ENCODE measurements around the gene USP36. TPM values are rescaled to one million over a fixed set of nuclear protein-coding genes. Genes with fewer than 3 reads are reported as not detected.

USP36 gene
- total RNA-seq, 4 donors from 2014 or later = 28.5 to 96.5 (median 63.5) TPM

DNA sequence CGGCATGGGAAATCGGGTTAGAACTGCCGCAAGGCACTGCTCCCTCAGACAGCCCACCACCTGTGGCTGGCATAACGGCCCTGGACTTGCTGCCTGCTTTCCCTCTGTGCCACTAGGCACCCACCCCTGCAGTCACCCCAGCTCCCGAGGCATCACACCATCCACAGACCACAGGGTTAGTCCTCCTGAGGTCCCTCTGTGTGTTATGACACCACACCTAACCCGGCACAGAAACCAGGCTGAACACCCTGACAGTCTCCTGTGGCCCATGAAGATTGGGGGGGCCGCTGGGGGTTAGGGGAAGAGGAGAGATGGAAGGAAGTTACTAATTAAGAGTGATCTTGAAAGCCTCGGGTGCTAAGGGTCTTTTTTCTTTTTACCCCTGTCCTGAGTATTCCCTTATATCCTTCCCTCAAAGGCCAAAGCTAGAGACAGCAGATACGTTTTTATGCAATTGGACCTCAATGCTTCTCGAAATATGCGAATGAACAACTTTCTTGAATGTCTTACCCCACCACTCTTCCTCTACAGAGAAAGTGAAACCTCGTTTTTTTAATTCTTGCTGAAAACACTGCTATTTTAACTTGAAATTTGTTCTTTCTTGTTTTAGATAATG lies 65.5 kb downstream of the USP36 start:
- Histone ChIP-seq H3K9me3 (no peaks in the 10 kb centered on the region), H3K27ac (peak overlapping the region; percentile 50 to 64 (median 60)), H3K4me1 (peaks cover 5 to 32% (median 9%) of the 10 kb centered on the region in 4 donors), H3K36me3 (no peaks in the 10 kb centered on the region), H3K4me3 (peak overlapping the region in 1 of 4 donors; percentile 19), H3K27me3 (no peaks in the 10 kb centered on the region)
- in situ Hi-C loops (cut with MboI; ENCODE audit: low pct_ligation_motif_present in 1 of 4, low pct_unique_long_range_greater_than_20kb in 1 of 4, low sequenced_read_pairs in 3 of 4) = no loop called here
- DNase-seq = peak; percentile 55
- TF ChIP-seq EP300 (IDR thresholded peaks at IDR 0.05; ENCODE audit: low read depth) (no peak), POLR2AphosphoS5 (IDR thresholded peaks at IDR 0.05) (no peak), POLR2A (IDR thresholded peaks at IDR 0.05) (no peak)
- TF ChIP-seq, protein P1, sequence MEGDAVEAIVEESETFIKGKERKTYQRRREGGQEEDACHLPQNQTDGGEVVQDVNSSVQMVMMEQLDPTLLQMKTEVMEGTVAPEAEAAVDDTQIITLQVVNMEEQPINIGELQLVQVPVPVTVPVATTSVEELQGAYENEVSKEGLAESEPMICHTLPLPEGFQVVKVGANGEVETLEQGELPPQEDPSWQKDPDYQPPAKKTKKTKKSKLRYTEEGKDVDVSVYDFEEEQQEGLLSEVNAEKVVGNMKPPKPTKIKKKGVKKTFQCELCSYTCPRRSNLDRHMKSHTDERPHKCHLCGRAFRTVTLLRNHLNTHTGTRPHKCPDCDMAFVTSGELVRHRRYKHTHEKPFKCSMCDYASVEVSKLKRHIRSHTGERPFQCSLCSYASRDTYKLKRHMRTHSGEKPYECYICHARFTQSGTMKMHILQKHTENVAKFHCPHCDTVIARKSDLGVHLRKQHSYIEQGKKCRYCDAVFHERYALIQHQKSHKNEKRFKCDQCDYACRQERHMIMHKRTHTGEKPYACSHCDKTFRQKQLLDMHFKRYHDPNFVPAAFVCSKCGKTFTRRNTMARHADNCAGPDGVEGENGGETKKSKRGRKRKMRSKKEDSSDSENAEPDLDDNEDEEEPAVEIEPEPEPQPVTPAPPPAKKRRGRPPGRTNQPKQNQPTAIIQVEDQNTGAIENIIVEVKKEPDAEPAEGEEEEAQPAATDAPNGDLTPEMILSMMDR (IDR thresholded peaks at IDR 0.05) = no peak
- 57 to 63% methylated on average over 5 to 12 of the region's 12 CpGs for WGBS, 2 donors (ENCODE audit: low coverage in 1 of 2)
- intact Hi-C loops (cut with DNase I; ENCODE audit: low total_unique reads) = no loop called here

DNA sequence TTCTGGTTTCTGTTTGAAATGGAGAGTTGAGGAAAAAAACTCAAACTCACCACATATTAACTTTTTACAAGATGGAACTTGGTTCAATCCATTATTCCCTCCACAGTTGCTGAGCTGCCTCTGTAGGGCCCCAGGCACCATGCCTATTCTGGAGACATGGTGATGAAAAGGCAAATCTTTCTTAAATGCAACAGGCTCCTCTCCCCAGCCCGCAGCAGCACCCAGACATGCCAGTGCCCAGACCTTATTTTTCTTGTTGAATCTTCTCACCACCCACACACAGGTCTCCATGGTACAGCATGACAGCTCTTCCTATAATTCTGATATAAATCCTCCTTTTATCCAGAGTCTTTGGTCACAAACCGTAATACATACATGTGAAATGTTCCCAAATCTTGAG lies 66.2 kb downstream of the USP36 start:
- in situ Hi-C loops (cut with MboI; ENCODE audit: low pct_ligation_motif_present in 1 of 4, low pct_unique_long_range_greater_than_20kb in 1 of 4, low sequenced_read_pairs in 3 of 4) = no loop called here

DNA sequence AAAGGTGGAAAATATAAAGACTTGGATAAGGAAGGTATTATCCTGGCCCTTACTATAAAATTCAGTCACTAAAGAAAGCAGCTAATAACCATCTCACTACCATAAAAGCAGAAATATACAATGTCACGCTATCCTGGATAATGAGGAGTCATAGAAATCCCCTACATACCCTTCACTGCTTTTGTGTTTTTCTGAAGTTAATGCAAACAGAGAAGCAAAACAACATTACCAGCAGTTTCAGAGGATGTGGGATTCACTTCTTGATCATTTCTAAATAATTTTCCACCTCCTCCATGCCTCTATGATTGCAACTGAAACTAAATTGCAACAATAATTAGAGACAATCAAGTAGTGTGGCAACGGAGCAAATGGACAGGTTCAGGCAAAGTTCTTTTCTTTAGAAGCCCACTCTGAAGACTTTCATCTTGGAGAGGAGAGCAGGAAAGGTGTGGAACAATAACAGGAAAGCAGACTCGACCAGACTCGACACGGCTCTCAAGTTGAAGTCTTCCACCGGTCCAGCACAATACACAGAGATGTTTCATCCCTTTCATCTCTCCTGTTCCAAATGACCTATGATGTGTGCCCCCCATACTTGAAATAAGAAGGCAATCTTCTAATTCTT lies 68.7 kb downstream of the USP36 start:
- no peak overlapping the region for H3K4me3 ChIP-seq
- H3K27me3 ChIP-seq = no peaks in the 10 kb centered on the region
- H3K36me3 ChIP-seq = no peaks in the 10 kb centered on the region
- DNase-seq = no peak
- TF ChIP-seq, protein P1 (IDR thresholded peaks at IDR 0.05) = no peak
- no peak for TF ChIP-seq POLR2A (IDR thresholded peaks at IDR 0.05)
- no peak for TF ChIP-seq EP300 (IDR thresholded peaks at IDR 0.05; ENCODE audit: low read depth)
- TF ChIP-seq POLR2AphosphoS5 (IDR thresholded peaks at IDR 0.05) = no peak
- in situ Hi-C loops (cut with MboI; ENCODE audit: low pct_ligation_motif_present in 1 of 4, low pct_unique_long_range_greater_than_20kb in 1 of 4, low sequenced_read_pairs in 3 of 4) (no loop called here), intact Hi-C loops (cut with DNase I; ENCODE audit: low total_unique reads) (no loop called here)
- H3K4me1 ChIP-seq = peaks cover 0 to 34% (median 2%) of the 10 kb centered on the region in 4 donors
- WGBS, 2 donors (ENCODE audit: low coverage in 1 of 2) = 65 to 85% methylated on average over 1 to 6 of the region's 6 CpGs
- H3K9me3 ChIP-seq = no peaks in the 10 kb centered on the region
- peak overlapping the region; percentile 31 to 52 (median 45) for H3K27ac ChIP-seq

More for the DNA sequence above, 66.2 kb downstream of the USP36 start:
- peak overlapping the region; percentile 50 to 64 (median 60) for H3K27ac ChIP-seq
- no peaks in the 10 kb centered on the region for H3K36me3 ChIP-seq
- no peak overlapping the region for H3K4me3 ChIP-seq
- TF ChIP-seq, protein P1 (IDR thresholded peaks at IDR 0.05) = no peak
- TF ChIP-seq POLR2A (IDR thresholded peaks at IDR 0.05) = no peak
- no peak for TF ChIP-seq EP300 (IDR thresholded peaks at IDR 0.05; ENCODE audit: low read depth)
- TF ChIP-seq POLR2AphosphoS5 (IDR thresholded peaks at IDR 0.05) = no peak
- no peaks in the 10 kb centered on the region for H3K27me3 ChIP-seq
- peaks cover 0 to 26% (median 3%) of the 10 kb centered on the region in 4 donors for H3K4me1 ChIP-seq
- no peak for DNase-seq
- intact Hi-C loops (cut with DNase I; ENCODE audit: low total_unique reads) = no loop called here
- H3K9me3 ChIP-seq = no peaks in the 10 kb centered on the region
- 43 to 55% methylated on average over 1 to 2 of the region's 2 CpGs for WGBS, 2 donors (ENCODE audit: low coverage in 1 of 2)

DNA sequence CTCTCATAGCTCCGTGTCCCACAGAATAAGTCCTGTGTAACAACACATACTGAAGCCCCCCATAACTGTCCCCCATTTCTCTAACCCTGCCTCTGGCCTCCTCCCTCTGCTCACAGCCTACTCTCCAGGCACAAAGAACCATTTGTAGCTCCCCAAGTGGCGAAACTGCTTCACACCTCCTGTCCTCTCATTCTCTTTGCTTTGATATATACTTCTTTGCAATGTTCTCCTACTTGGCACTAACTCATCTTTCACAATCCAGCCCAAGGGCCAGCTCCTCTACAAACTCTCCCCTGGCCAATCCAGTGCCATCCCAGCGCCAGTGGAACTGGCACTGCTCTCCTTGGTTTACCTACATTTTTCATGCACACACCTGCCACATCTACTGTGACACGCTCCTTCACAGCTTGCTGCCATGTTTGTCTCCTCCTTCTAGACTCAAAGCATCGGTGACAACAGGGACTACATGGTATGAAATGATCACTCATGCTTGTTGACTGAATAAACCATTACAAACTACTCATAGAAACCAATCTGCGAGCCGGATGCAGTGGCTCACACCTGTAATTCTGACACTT lies 71.3 kb downstream of the USP36 start:
- in situ Hi-C loops (cut with MboI; ENCODE audit: low pct_ligation_motif_present in 1 of 4, low pct_unique_long_range_greater_than_20kb in 1 of 4, low sequenced_read_pairs in 3 of 4) = no loop called here
- H3K27ac ChIP-seq = no peak overlapping the region
- no peaks in the 10 kb centered on the region for H3K27me3 ChIP-seq
- H3K4me3 ChIP-seq = no peak overlapping the region
- no peaks in the 10 kb centered on the region for H3K36me3 ChIP-seq
- TF ChIP-seq POLR2AphosphoS5 (IDR thresholded peaks at IDR 0.05) (no peak), POLR2A (IDR thresholded peaks at IDR 0.05) (no peak), EP300 (IDR thresholded peaks at IDR 0.05; ENCODE audit: low read depth) (no peak)
- TF ChIP-seq, protein P1 (IDR thresholded peaks at IDR 0.05) = no peak
- peaks cover 0 to 50% (median 5%) of the 10 kb centered on the region in 4 donors for H3K4me1 ChIP-seq
- DNase-seq = no peak
- 88 to 90% methylated on average over 5 to 7 of the region's 7 CpGs for WGBS, 2 donors (ENCODE audit: low coverage in 1 of 2)
- intact Hi-C loops (cut with DNase I; ENCODE audit: low total_unique reads) = no loop called here
- H3K9me3 ChIP-seq = no peaks in the 10 kb centered on the region
